GM12878 (cell line): ENCODE results near the gene SERBP1. TPM values are rescaled to one million over a fixed set of nuclear protein-coding genes. Genes with fewer than 3 reads are reported as not detected.

ENCODE experiments used
- ATAC-seq: fragments of 200-7000 bp; cut with Tn5 transposase; 3 replicates; pipeline ENCODE4 v1.9.1; 2020; ENCODE audit warnings: mild to moderate bottlenecking, moderate library complexity
- BruUV-seq: library from RNA; stranded (reverse); fragments of 400-500 nt; replicated peaks from 2 replicates; lab custom pipeline; 2021; lab: Mats Ljungman, UMichigan
- CTCF ChIA-PET: fragments of 300-600 bp; sonication (Branson Sonifier 250); formaldehyde crosslinking; extraction: SDS; loops from one replicate; lab custom pipeline; 2021; ENCODE audit warnings: inconsistent platforms; lab: Yijun Ruan, JAX
- POLR2A ChIA-PET: fragments of 350-600 bp; formaldehyde crosslinking; extraction: SDS; loops from one replicate; lab custom pipeline; 2021; ENCODE audit warnings: inconsistent platforms; lab: Charles Lee
- RAD21 ChIA-PET: fragments of 300-600 bp; sonication (Branson Sonifier 250); formaldehyde crosslinking; loops from one replicate; lab custom pipeline; 2023; ENCODE audit warnings: antibody characterized with exemption; ENCODE audit not compliant: unreplicated experiment; lab: Charles Lee
- SMC1A ChIA-PET: fragments of 300-600 bp; sonication (Branson Sonifier 250); formaldehyde crosslinking; loops from one replicate; lab custom pipeline; 2023; ENCODE audit not compliant: unreplicated experiment, uncharacterized antibody; lab: Charles Lee
- DNase-seq: peaks from one replicate; pipeline ENCODE4 v3.0.0-alpha.2; 2011; ENCODE audit warnings: low read depth, low spot score
- FAIRE-seq: peaks from 3 replicates; lab custom pipeline; 2011; peaks lifted over from hg19 to GRCh38; lab: Jason Lieb, UNC
- H2AFZ ChIP-seq: 2 replicates; pipeline ENCODE4 v1.6.0; 2011; ENCODE audit warnings: low read depth, low read length, control low read depth; ENCODE audit not compliant: control insufficient read depth
- H3K27ac ChIP-seq: 2 replicates; pipeline ENCODE4 v1.5.1; 2011; ENCODE audit warnings: control low read depth; ENCODE audit not compliant: control insufficient read depth, insufficient read depth
- H3K27me3 ChIP-seq, 2 experiments: replicated peaks in 1 of 2; 2 replicates each; pipeline versions ENCODE4 v1.6.0 to v1.6.1; 2011; ENCODE audit warnings: low read length in 1 of 2; ENCODE audit not compliant: control insufficient read depth in 2 of 2, insufficient read depth in 2 of 2
- H3K36me3 ChIP-seq, 2 experiments: 2 replicates each; pipeline ENCODE4 v1.5.1; 2011; ENCODE audit warnings: low read length in 1 of 2; ENCODE audit not compliant: control insufficient read depth in 2 of 2, insufficient read depth in 2 of 2
- H3K4me1 ChIP-seq: 2 replicates; pipeline ENCODE4 v1.6.1; 2011; ENCODE audit warnings: mild to moderate bottlenecking, low read length, moderate library complexity, mixed read lengths; ENCODE audit not compliant: control insufficient read depth, insufficient read depth
- H3K4me2 ChIP-seq: 2 replicates; pipeline ENCODE4 v1.6.0; 2011; ENCODE audit warnings: control low read depth; ENCODE audit not compliant: control insufficient read depth, insufficient read depth
- H3K4me3 ChIP-seq: fragments of 200-600 bp; sonication (generic); 2 replicates; pipeline ENCODE4 v1.5.1; 2016
- H3K79me2 ChIP-seq: 2 replicates; pipeline ENCODE4 v1.6.0; 2011; ENCODE audit warnings: low read length; ENCODE audit not compliant: control insufficient read depth, insufficient read depth
- H3K9ac ChIP-seq: 2 replicates; pipeline ENCODE4 v1.8.0; 2011; ENCODE audit warnings: low read length, control low read depth, mixed read lengths; ENCODE audit not compliant: control insufficient read depth, insufficient read depth
- H3K9me3 ChIP-seq: replicated peaks from 3 replicates; pipeline ENCODE4 v1.5.1; 2011; ENCODE audit warnings: mild to moderate bottlenecking, low read length; ENCODE audit not compliant: control insufficient read depth, insufficient read depth
- H4K20me1 ChIP-seq: 2 replicates; pipeline ENCODE4 v1.6.0; 2011; ENCODE audit not compliant: control insufficient read depth, insufficient read depth
- BCLAF1 ChIP-seq: fragments of 450-650 bp; IDR thresholded peaks from 2 replicates; pipeline ENCODE4 v1.6.1; 2017; ENCODE audit warnings: antibody characterized with exemption, mild to moderate bottlenecking, moderate library complexity
- BMI1 ChIP-seq: fragments of 450-650 bp; IDR thresholded peaks from 2 replicates; pipeline ENCODE4 v1.6.1; 2016; ENCODE audit warnings: mild to moderate bottlenecking, moderate library complexity, borderline replicate concordance
- E2F4 ChIP-seq: IDR thresholded peaks from 2 replicates; pipeline ENCODE4 v1.6.1; 2012; ENCODE audit warnings: low read depth, low read length, improper control_type of control experiment
- ESRRA ChIP-seq: IDR thresholded peaks from 2 replicates; pipeline ENCODE4 v1.6.1; 2012; ENCODE audit warnings: mild to moderate bottlenecking, low read length, improper control_type of control experiment
- ETV6 ChIP-seq, 2 experiments: fragments of 450-650 bp in 1 of 2; IDR thresholded peaks in 1 of 2; conservative IDR thresholded peaks in 1 of 2; 2 replicates each; pipeline ENCODE4 v1.6.1; 2014; ENCODE audit warnings: antibody characterized with exemption in 1 of 2, borderline replicate concordance in 1 of 2, low read depth in 1 of 2, mild to moderate bottlenecking in 1 of 2, moderate library complexity in 1 of 2
- HDAC6 ChIP-seq: fragments of 200-600 bp; sonication (generic); IDR thresholded peaks from one replicate; pipeline ENCODE4 v1.8.0; 2017; ENCODE audit warnings: antibody characterized with exemption; ENCODE audit not compliant: unreplicated experiment
- NR2C2 ChIP-seq: IDR thresholded peaks from 2 replicates; pipeline ENCODE4 v1.6.1; 2011; ENCODE audit warnings: borderline replicate concordance, low read depth; ENCODE audit not compliant: control insufficient read depth, insufficient read length
- NR2F1 ChIP-seq: fragments of 450-650 bp; conservative IDR thresholded peaks from 2 replicates; pipeline ENCODE4 v1.6.1; 2017; ENCODE audit warnings: mild to moderate bottlenecking
- POLR2AphosphoS5 ChIP-seq: IDR thresholded peaks from 2 replicates; pipeline ENCODE4 v1.6.1; 2011; ENCODE audit warnings: mild to moderate bottlenecking, low read length, inconsistent platforms
- WRNIP1 ChIP-seq: IDR thresholded peaks from 2 replicates; pipeline ENCODE4 v1.6.1; 2011; ENCODE audit warnings: low read depth, low read length, improper control_type of control experiment, borderline replicate concordance
- ZBTB33 ChIP-seq: fragments of 450-650 bp; IDR thresholded peaks from 2 replicates; pipeline ENCODE4 v1.6.1; 2017; ENCODE audit warnings: mild to moderate bottlenecking
- ZZZ3 ChIP-seq: IDR thresholded peaks from 2 replicates; pipeline ENCODE4 v1.6.1; 2011; ENCODE audit warnings: low read depth; ENCODE audit not compliant: control insufficient read depth, insufficient read length
- WGBS: methylation state at CpG from one replicate; pipeline ENCODE4 v1.1.6; 2016; ENCODE audit warnings: low lambda C conversion rate; ENCODE audit not compliant: insufficient replicate concordance, insufficient coverage; ENCODE audit errors: missing lambda C conversion rate; 5-methylcytosine and 5-hydroxymethylcytosine counted together
- in situ Hi-C: fragments of 300-500 bp; cut with MboI; formaldehyde crosslinking; loops from 9 replicates; pipeline ENCODE4 v1.14.3; 2018; ENCODE audit warnings: mixed read lengths
- intact Hi-C: fragments of 100-400 bp; cut with micrococcal nuclease; formaldehyde crosslinking; loops from one replicate; pipeline ENCODE4 v1.14.2; 2022; ENCODE audit not compliant: unreplicated experiment
- polyA plus RNA-seq, 11 experiments: library from polyadenylated mRNA; depleted of rRNA in 4 of 11; unstranded in 6 of 11; stranded (reverse) in 5 of 11; fragments of >200 nt; fragmentation: Nextera tagmentation in 4 of 11; fragmentation: Illumina TruSeq in 1 of 11; extraction: Ambion mirVana in 4 of 11; extraction: Trizol in 1 of 11; gene quantifications; 1 replicate in 1 of 11; 2 replicates in 10 of 11; pipeline versions ENCODE4 v1.2.1 to v1.2.3, GENCODE V29; 2011 to 2016; ENCODE audit warnings: inconsistent platforms in 2 of 11, missing spikeins in 2 of 11, low read depth in 1 of 11
- total RNA-seq, 4 experiments: library from RNA; depleted of rRNA in 3 of 4; stranded (reverse); fragments of >200 nt in 3 of 4; fragmentation: Illumina TruSeq in 1 of 4; extraction: Trizol in 1 of 4; gene quantifications; 2 replicates each; pipeline versions ENCODE4 v1.2.1 to v1.2.3, GENCODE V29; 2013 to 2021

SERBP1 gene
- total and polyA plus RNA-seq, 10 of the 15 experiments (the other 5 are each of a cell fraction or from before 2014, with no cell fraction given), result 76.7 to 509 (median 384) TPM

- H2AFZ ChIP-seq, result no peak overlapping the region
- no peak overlapping the region for H3K4me3 ChIP-seq
- in situ Hi-C loops (loop anchor here (25.0 kb wide), 1 partner anchor 715 kb away; the partner anchor contains the start of gene DYNLT5), intact Hi-C loops (no loop called here)
- H3K9ac ChIP-seq, result no peak overlapping the region
- no peak overlapping the region for H3K4me2 ChIP-seq
- POLR2A ChIA-PET, result no interaction called here
- no peaks in the 10 kb centered on the region for H4K20me1 ChIP-seq
- FAIRE-seq (no peak), ATAC-seq (no peak), DNase-seq (no peak)
- H3K27ac ChIP-seq, result no peak overlapping the region
- peaks cover 0 to 2% of the 10 kb centered on the region in 2 experiments; a peak in 2 of 4 replicates for H3K27me3 ChIP-seq
- TF ChIP-seq BCLAF1, result no peak
- TF ChIP-seq NR2C2, result no peak
- TF ChIP-seq BMI1, result no peak
- TF ChIP-seq HDAC6, result no peak
- TF ChIP-seq ZBTB33, result no peak
- no peak for TF ChIP-seq NR2F1
- TF ChIP-seq ETV6 (conservative IDR thresholded peaks at IDR 0.05 in 1 of 2, IDR thresholded peaks at IDR 0.05 in 1 of 2; ENCODE audit: borderline replicate concordance in 1 of 2, low read depth in 1 of 2), result no peak
- no peak for TF ChIP-seq ZZZ3
- TF ChIP-seq WRNIP1, result no peak
- no peak for TF ChIP-seq ESRRA
- no peak for TF ChIP-seq E2F4
- TF ChIP-seq POLR2AphosphoS5, result no peak
- H3K79me2 ChIP-seq, result no peaks in the 10 kb centered on the region
- SMC1A ChIA-PET, result interaction anchor here (0.6 kb wide), 1 partner anchor 152 kb away, joined by 5 read pairs; no protein-coding TSS in a partner anchor
- H3K4me1 ChIP-seq, result no peaks in the 10 kb centered on the region
- H3K9me3 ChIP-seq, result no peaks in the 10 kb centered on the region
- H3K36me3 ChIP-seq, result no peaks in the 10 kb centered on the region
- CTCF ChIA-PET, result no interaction called here
- no TSS peak for BruUV-seq
- RAD21 ChIA-PET, result no interaction called here
- 30% methylated on average over 3 of the region's 5 CpGs for WGBS
Observed at GRCh38 chr1:67476906-67477305, 46.7 kb upstream of the SERBP1 start.
